ENCODE measurements around the gene RASGRF1. TPM values are rescaled to one million over a fixed set of nuclear protein-coding genes. Genes with fewer than 3 reads are reported as not detected.

Gene RASGRF1
- total RNA-seq, 1 donor from 2014 or later, result not detected

GRCh38 chr15:78933187-78933822 lies 157.3 kb downstream of the RASGRF1 start:
- Histone ChIP-seq H3K27ac (replicated peaks) (peak overlapping the region; percentile 88), H3K36me3 (peaks cover 16% of the 10 kb centered on the region), H3K4me3 (no peak overlapping the region), H3K27me3 (ENCODE audit: low read depth) (no peaks in the 10 kb centered on the region), H3K9me3 (replicated peaks) (no peaks in the 10 kb centered on the region), H3K4me1 (peaks cover 76% of the 10 kb centered on the region)
- DNase-seq, result no peak
- no peak for TF ChIP-seq CTCF (IDR thresholded peaks at IDR 0.05; ENCODE audit: borderline replicate concordance)
- intact Hi-C loops (cut with micrococcal nuclease), result no loop called here

GRCh38 chr15:78932258-78932808 lies 158.2 kb downstream of the RASGRF1 start:
- H3K4me3 ChIP-seq, result no peak overlapping the region
- no peaks in the 10 kb centered on the region for H3K27me3 ChIP-seq (ENCODE audit: low read depth)
- DNase-seq, result no peak
- no peak overlapping the region for H3K27ac ChIP-seq (replicated peaks)
- TF ChIP-seq CTCF (IDR thresholded peaks at IDR 0.05; ENCODE audit: borderline replicate concordance), result no peak
- no peaks in the 10 kb centered on the region for H3K9me3 ChIP-seq (replicated peaks)
- peaks cover 21% of the 10 kb centered on the region for H3K36me3 ChIP-seq
- H3K4me1 ChIP-seq, result peaks cover 66% of the 10 kb centered on the region
- intact Hi-C loops (cut with micrococcal nuclease), result no loop called here

- Histone ChIP-seq H3K4me1 (peaks cover 59% of the 10 kb centered on the region), H3K9me3 (replicated peaks) (no peaks in the 10 kb centered on the region), H3K27me3 (ENCODE audit: low read depth) (no peaks in the 10 kb centered on the region), H3K4me3 (no peak overlapping the region), H3K36me3 (peaks cover 27% of the 10 kb centered on the region), H3K27ac (replicated peaks) (no peak overlapping the region)
- DNase-seq, result no peak
- intact Hi-C loops (cut with micrococcal nuclease), result no loop called here
- no peak for TF ChIP-seq CTCF (IDR thresholded peaks at IDR 0.05; ENCODE audit: borderline replicate concordance)
Observed at GRCh38 chr15:78931439-78932257, 158.9 kb downstream of the RASGRF1 start.

- Histone ChIP-seq H3K4me3 (no peak overlapping the region), H3K27me3 (ENCODE audit: low read depth) (no peaks in the 10 kb centered on the region), H3K4me1 (peaks cover 51% of the 10 kb centered on the region), H3K36me3 (peaks cover 35% of the 10 kb centered on the region), H3K9me3 (replicated peaks) (no peaks in the 10 kb centered on the region), H3K27ac (replicated peaks) (no peak overlapping the region)
- intact Hi-C loops (cut with micrococcal nuclease), result no loop called here
- no peak for DNase-seq
- TF ChIP-seq CTCF (IDR thresholded peaks at IDR 0.05; ENCODE audit: borderline replicate concordance), result no peak
Observed at GRCh38 chr15:78930577-78931388, 159.8 kb downstream of the RASGRF1 start.

All from left ventricle myocardium inferior (tissue), 1 donor.